Measurements from ENCODE around the gene C17orf75. TPM values are rescaled to one million over a fixed set of nuclear protein-coding genes. Genes with fewer than 3 reads are reported as not detected.

Gene C17orf75
- total RNA-seq, 4 donors from 2014 or later = 9.1 to 11.6 (median 9.5) TPM

DNA sequence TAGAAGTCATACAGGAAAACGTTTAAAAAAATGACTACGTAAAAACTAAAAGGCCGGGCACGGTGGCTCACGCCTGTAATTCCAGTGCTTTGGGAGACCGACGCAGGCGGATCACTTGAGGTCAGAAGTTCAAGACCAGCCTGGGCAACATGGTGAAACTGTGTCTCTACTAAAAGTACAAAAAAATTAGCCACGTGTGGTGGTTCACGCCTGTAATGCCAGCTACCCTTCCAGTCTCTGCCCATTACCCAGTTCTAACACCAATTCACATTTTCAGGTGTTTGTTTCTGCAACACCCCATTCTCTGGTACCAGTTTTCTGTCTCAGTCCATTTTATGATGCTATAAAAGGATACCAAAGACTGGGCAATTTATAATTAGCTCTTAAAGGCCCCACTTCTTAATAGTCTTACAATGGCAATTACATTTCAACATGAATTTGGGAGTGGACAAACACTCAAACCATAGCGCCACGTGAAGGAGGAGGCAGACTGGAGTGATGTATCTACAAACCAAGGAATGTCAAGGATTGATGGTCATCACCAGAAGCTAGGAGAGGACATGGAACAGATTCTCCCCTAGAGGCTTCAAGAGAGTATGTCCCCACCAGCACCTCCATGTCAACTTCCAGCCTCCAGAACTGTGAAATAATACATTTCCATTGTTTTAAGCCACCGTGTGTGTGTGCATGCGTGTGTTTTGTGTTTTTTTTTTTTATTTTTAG lies 791 bp upstream of the C17orf75 start:
- Histone ChIP-seq H3K36me3 (peaks cover 9 to 21% (median 14%) of the 10 kb centered on the region in 4 donors), H3K27me3 (no peaks in the 10 kb centered on the region), H3K4me3 (peak overlapping the region; percentile 72 to 76 (median 72)), H3K27ac (replicated peaks in 1 of 4) (peak overlapping the region; percentile 75 to 85 (median 82)), H3K9me3 (no peaks in the 10 kb centered on the region), H3K4me1 (peaks cover 7 to 21% (median 19%) of the 10 kb centered on the region in 4 donors)
- TF ChIP-seq POLR2A (IDR thresholded peaks at IDR 0.05; ENCODE audit: low read depth) (no peak), EP300 (IDR thresholded peaks at IDR 0.05) (no peak), POLR2AphosphoS5 (IDR thresholded peaks at IDR 0.05) (no peak)
- TF ChIP-seq, protein P1, sequence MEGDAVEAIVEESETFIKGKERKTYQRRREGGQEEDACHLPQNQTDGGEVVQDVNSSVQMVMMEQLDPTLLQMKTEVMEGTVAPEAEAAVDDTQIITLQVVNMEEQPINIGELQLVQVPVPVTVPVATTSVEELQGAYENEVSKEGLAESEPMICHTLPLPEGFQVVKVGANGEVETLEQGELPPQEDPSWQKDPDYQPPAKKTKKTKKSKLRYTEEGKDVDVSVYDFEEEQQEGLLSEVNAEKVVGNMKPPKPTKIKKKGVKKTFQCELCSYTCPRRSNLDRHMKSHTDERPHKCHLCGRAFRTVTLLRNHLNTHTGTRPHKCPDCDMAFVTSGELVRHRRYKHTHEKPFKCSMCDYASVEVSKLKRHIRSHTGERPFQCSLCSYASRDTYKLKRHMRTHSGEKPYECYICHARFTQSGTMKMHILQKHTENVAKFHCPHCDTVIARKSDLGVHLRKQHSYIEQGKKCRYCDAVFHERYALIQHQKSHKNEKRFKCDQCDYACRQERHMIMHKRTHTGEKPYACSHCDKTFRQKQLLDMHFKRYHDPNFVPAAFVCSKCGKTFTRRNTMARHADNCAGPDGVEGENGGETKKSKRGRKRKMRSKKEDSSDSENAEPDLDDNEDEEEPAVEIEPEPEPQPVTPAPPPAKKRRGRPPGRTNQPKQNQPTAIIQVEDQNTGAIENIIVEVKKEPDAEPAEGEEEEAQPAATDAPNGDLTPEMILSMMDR (IDR thresholded peaks at IDR 0.05) = no peak
- no peak for DNase-seq (ENCODE audit: extremely low spot score)
- WGBS = 75% methylated on average over 14 of the region's 14 CpGs
- intact Hi-C loops (cut with DNase I) = no loop called here

- peak overlapping the region; percentile 75 to 85 (median 82) for H3K27ac ChIP-seq (replicated peaks in 1 of 4)
- WGBS = 1% methylated on average over 13 of the region's 13 CpGs
- no peaks in the 10 kb centered on the region for H3K27me3 ChIP-seq
- TF ChIP-seq POLR2A (IDR thresholded peaks at IDR 0.05; ENCODE audit: low read depth) (no peak), POLR2AphosphoS5 (IDR thresholded peaks at IDR 0.05) (peak in 1 of 2 donors; percentile 5)
- TF ChIP-seq, protein P1 (IDR thresholded peaks at IDR 0.05) = peak in 1 of 3 experiments; percentile 8
- H3K36me3 ChIP-seq = peaks cover 21 to 36% (median 29%) of the 10 kb centered on the region in 4 donors
- peak overlapping the region; percentile 72 to 76 (median 72) for H3K4me3 ChIP-seq
- DNase-seq (ENCODE audit: extremely low spot score) = no peak
- no peaks in the 10 kb centered on the region for H3K9me3 ChIP-seq
- intact Hi-C loops (cut with DNase I) = no loop called here
- H3K4me1 ChIP-seq = peaks cover 7 to 21% (median 19%) of the 10 kb centered on the region in 4 donors
Observed at GRCh38 chr17:32341141-32341856, 674 bp downstream of the C17orf75 start.

GRCh38 chr17:32335687-32336086 lies 6.3 kb downstream of the C17orf75 start:
- peaks cover 25 to 89% (median 66%) of the 10 kb centered on the region in 4 donors for H3K36me3 ChIP-seq
- intact Hi-C loops (cut with DNase I) = no loop called here
- WGBS = 79% methylated on average over 4 of the region's 4 CpGs
- no peak overlapping the region for H3K27ac ChIP-seq (replicated peaks in 1 of 4)
- H3K27me3 ChIP-seq = no peaks in the 10 kb centered on the region
- TF ChIP-seq POLR2AphosphoS5 (IDR thresholded peaks at IDR 0.05) = no peak
- TF ChIP-seq, protein P1 (IDR thresholded peaks at IDR 0.05) = no peak
- no peak for TF ChIP-seq EP300 (IDR thresholded peaks at IDR 0.05)
- TF ChIP-seq POLR2A (IDR thresholded peaks at IDR 0.05; ENCODE audit: low read depth) = no peak
- DNase-seq (ENCODE audit: extremely low spot score) = no peak
- H3K9me3 ChIP-seq = no peaks in the 10 kb centered on the region
- H3K4me1 ChIP-seq = peaks cover 0 to 2% (median under 1%) of the 10 kb centered on the region in 4 donors
- no peak overlapping the region for H3K4me3 ChIP-seq

DNA sequence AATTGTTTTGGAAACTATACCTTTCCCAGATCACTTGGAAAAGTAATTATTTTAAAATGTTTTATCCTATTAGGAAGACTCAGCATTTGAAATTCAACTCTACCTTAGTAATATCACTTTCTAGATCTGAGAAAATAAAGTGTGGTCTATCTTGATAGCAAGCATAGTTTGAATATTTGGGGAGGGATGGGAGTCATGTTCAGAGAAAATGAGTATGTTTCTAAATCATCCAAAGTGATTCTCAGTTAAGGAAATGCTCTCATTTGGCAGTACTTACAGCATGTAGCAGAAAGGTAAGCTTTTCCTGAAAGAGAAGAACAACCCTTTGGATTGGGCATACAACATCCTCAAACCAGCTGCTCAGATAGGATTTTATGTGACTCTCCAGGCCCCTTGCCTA lies 6.9 kb downstream of the C17orf75 start:
- H3K4me1 ChIP-seq = no peaks in the 10 kb centered on the region
- peaks cover 25 to 89% (median 66%) of the 10 kb centered on the region in 4 donors for H3K36me3 ChIP-seq
- intact Hi-C loops (cut with DNase I) = no loop called here

More for the DNA sequence above, 6.9 kb downstream of the C17orf75 start:
- TF ChIP-seq, protein P1 (IDR thresholded peaks at IDR 0.05) = no peak
- TF ChIP-seq POLR2A (IDR thresholded peaks at IDR 0.05; ENCODE audit: low read depth) (no peak), POLR2AphosphoS5 (IDR thresholded peaks at IDR 0.05) (no peak), EP300 (IDR thresholded peaks at IDR 0.05) (no peak)
- H3K9me3 ChIP-seq = no peaks in the 10 kb centered on the region
- H3K27ac ChIP-seq (replicated peaks in 1 of 4) = no peak overlapping the region
- no peak for DNase-seq (ENCODE audit: extremely low spot score)
- no peak overlapping the region for H3K4me3 ChIP-seq
- H3K27me3 ChIP-seq = no peaks in the 10 kb centered on the region
